Activated gamma-delta T cell treated with anti-CD3 and anti-CD28 coated beads, Interleukin-2, amount 50 U/mL, for 16 hours (primary cell): ENCODE measurements around the gene HSD17B3.
"Not testable (repeated sequence)": the region's sequence is repeated elsewhere in the genome, so short reads cannot be mapped to it uniquely, and the experiment has no call there.

ENCODE experiments used
- DNase-seq: peaks from one replicate; pipeline ENCODE4 v3.0.0-alpha.2; 2020; ENCODE audit warnings: low read depth

HSD17B3 gene

GRCh38 chr9:96306958-96307357 lies 5.0 kb upstream of the HSD17B3 start:
- not testable (repeated sequence) for DNase-seq

GRCh38 chr9:96305171-96305570 lies 3.2 kb upstream of the HSD17B3 start:
- DNase-seq, result no peak

GRCh38 chr9:96304230-96304629 lies 2.3 kb upstream of the HSD17B3 start:
- no peak for DNase-seq

- no peak for DNase-seq
Observed at GRCh38 chr9:96299823-96300222, 2.2 kb downstream of the HSD17B3 start.

GRCh38 chr9:96294159-96294545 lies 7.8 kb downstream of the HSD17B3 start:
- DNase-seq, result no peak

GRCh38 chr9:96293498-96294158 lies 8.3 kb downstream of the HSD17B3 start:
- DNase-seq, result no peak

GRCh38 chr9:96289392-96289791 lies 12.6 kb downstream of the HSD17B3 start:
- no peak for DNase-seq

GRCh38 chr9:96281641-96282040 lies 20.3 kb downstream of the HSD17B3 start:
- DNase-seq, result no peak

GRCh38 chr9:96279932-96280331 lies 22.0 kb downstream of the HSD17B3 start:
- no peak for DNase-seq

GRCh38 chr9:96274939-96275338 lies 27.0 kb downstream of the HSD17B3 start:
- DNase-seq, result no peak

- no peak for DNase-seq
Observed at GRCh38 chr9:96270236-96270744, 31.7 kb downstream of the HSD17B3 start.

GRCh38 chr9:96258967-96259366 lies 43.0 kb downstream of the HSD17B3 start:
- DNase-seq, result no peak

- no peak for DNase-seq
Observed at GRCh38 chr9:96256800-96257199, 45.2 kb downstream of the HSD17B3 start.

GRCh38 chr9:96255698-96256097 lies 46.3 kb downstream of the HSD17B3 start:
- no peak for DNase-seq

GRCh38 chr9:96253059-96253696 lies 48.8 kb downstream of the HSD17B3 start:
- no peak for DNase-seq

GRCh38 chr9:96251451-96251850 lies 50.5 kb downstream of the HSD17B3 start:
- no peak for DNase-seq

- no peak for DNase-seq
Observed at GRCh38 chr9:96249746-96250145, 52.2 kb downstream of the HSD17B3 start.

GRCh38 chr9:96246267-96246671 lies 55.7 kb downstream of the HSD17B3 start:
- no peak for DNase-seq

GRCh38 chr9:96245399-96245798 lies 56.6 kb downstream of the HSD17B3 start:
- DNase-seq, result no peak

GRCh38 chr9:96243778-96244177 lies 58.2 kb downstream of the HSD17B3 start:
- DNase-seq, result no peak

- no peak for DNase-seq
Observed at GRCh38 chr9:96242811-96243210, 59.2 kb downstream of the HSD17B3 start.

- DNase-seq, result no peak
Observed at GRCh38 chr9:96241391-96241809, 60.6 kb downstream of the HSD17B3 start.

GRCh38 chr9:96236854-96237550 lies 65.0 kb downstream of the HSD17B3 start:
- no peak for DNase-seq
